NCI-H2196 treated with DMSO at 0.1 percent for 48 hours (cell line): ENCODE data around the gene DPYSL4.
"Not testable (repeated sequence)": the region's sequence is repeated elsewhere in the genome, so short reads cannot be mapped to it uniquely, and the experiment has no call there.

Experiments used
- DNase-seq: peaks from one replicate; lab custom pipeline; 2025; ENCODE audit not compliant: unreplicated experiment; lab: John Stamatoyannopoulos, UW

Gene DPYSL4

GRCh38 chr10:132149271-132149670, 37.5 kb upstream of the DPYSL4 start:
- no peak for DNase-seq

GRCh38 chr10:132149917-132150316, 36.8 kb upstream of the DPYSL4 start:
- DNase-seq = no peak

- DNase-seq = no peak
These were observed 36.0 kb upstream of the DPYSL4 start for GRCh38 chr10:132150777-132151176.

- no peak for DNase-seq
These were observed 35.3 kb upstream of the DPYSL4 start for GRCh38 chr10:132151286-132151950.

- DNase-seq = no peak
These were observed 34.7 kb upstream of the DPYSL4 start for GRCh38 chr10:132151951-132152505.

GRCh38 chr10:132152896-132153580, 33.7 kb upstream of the DPYSL4 start:
- no peak for DNase-seq

GRCh38 chr10:132153616-132154217, 33.0 kb upstream of the DPYSL4 start:
- DNase-seq = no peak

GRCh38 chr10:132154440-132154839, 32.3 kb upstream of the DPYSL4 start:
- DNase-seq = no peak

GRCh38 chr10:132154931-132155330, 31.8 kb upstream of the DPYSL4 start:
- DNase-seq = no peak

- no peak for DNase-seq
These were observed 30.9 kb upstream of the DPYSL4 start for GRCh38 chr10:132155723-132156381.

GRCh38 chr10:132156382-132156781, 30.4 kb upstream of the DPYSL4 start:
- no peak for DNase-seq

- DNase-seq = no peak
These were observed 29.6 kb upstream of the DPYSL4 start for GRCh38 chr10:132157101-132157500.

- DNase-seq = no peak
These were observed 28.5 kb upstream of the DPYSL4 start for GRCh38 chr10:132158122-132158741.

- DNase-seq = no peak
These were observed 27.9 kb upstream of the DPYSL4 start for GRCh38 chr10:132158823-132159222.

- DNase-seq = not testable (repeated sequence)
These were observed 27.2 kb upstream of the DPYSL4 start for GRCh38 chr10:132159302-132160230.

- DNase-seq = not testable (repeated sequence)
These were observed 26.5 kb upstream of the DPYSL4 start for GRCh38 chr10:132160231-132160630.

GRCh38 chr10:132160834-132161622, 25.7 kb upstream of the DPYSL4 start:
- not testable (repeated sequence) for DNase-seq

- DNase-seq = peak; percentile 19
These were observed 24.7 kb upstream of the DPYSL4 start for GRCh38 chr10:132162021-132162531.
